ENCODE measurements around the gene OR4D9.
"Not testable (repeated sequence)": the region's sequence is repeated elsewhere in the genome, so short reads cannot be mapped to it uniquely, and the experiment has no call there.

The OR4D9 gene

DNA sequence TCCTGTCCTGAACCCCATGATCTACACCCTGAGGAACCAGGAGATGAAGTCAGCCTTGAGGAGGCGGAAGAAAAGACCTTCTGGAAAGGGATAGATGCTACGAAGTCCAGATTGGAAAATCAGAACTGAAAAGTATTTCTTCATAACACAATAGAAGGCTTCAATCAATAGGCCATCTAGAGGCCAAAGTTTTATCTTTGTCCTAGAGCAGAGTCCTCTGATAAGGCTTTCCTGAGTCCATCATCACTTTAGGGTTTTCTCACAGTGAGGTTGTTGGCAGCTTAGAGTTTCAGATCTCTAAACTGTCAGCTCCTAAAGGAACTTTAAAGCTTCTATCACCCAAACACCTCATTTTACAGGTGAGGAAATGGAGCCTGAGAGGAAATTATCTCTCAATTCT is 21.3 kb downstream of the OR4D9 start:
- no peak for DNase-seq (ENCODE audit: low spot score)
- TF ChIP-seq, protein P1, sequence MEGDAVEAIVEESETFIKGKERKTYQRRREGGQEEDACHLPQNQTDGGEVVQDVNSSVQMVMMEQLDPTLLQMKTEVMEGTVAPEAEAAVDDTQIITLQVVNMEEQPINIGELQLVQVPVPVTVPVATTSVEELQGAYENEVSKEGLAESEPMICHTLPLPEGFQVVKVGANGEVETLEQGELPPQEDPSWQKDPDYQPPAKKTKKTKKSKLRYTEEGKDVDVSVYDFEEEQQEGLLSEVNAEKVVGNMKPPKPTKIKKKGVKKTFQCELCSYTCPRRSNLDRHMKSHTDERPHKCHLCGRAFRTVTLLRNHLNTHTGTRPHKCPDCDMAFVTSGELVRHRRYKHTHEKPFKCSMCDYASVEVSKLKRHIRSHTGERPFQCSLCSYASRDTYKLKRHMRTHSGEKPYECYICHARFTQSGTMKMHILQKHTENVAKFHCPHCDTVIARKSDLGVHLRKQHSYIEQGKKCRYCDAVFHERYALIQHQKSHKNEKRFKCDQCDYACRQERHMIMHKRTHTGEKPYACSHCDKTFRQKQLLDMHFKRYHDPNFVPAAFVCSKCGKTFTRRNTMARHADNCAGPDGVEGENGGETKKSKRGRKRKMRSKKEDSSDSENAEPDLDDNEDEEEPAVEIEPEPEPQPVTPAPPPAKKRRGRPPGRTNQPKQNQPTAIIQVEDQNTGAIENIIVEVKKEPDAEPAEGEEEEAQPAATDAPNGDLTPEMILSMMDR (IDR thresholded peaks at IDR 0.05; ENCODE audit: extremely low read depth, insufficient read depth, missing control alignments), result no peak
- in situ Hi-C loops (cut with MboI; ENCODE audit: low pct_unique_long_range_greater_than_20kb, low sequenced_read_pairs, unreplicated experiment), result loop anchor here (10.0 kb wide), 1 partner anchor 142 kb away; no protein-coding TSS in a partner anchor

DNA sequence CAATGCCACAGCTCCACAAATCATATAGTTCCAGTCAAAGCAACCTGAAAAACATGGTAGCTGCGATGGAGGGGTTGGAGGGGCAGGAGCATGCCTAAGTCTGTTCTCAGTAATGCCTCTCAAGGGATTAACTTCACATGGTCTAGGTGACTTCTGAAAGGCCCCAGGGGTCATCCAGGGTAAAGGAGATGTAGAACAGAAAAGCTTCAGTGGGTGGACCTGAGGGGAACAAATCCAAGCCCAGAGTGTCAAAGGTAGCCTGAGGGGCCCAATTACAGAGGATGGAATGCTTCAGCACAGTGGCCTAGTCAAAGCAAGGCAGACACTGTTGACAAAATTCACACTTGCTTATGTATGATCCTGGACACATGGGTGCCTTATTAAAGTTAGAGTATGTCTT is 23.3 kb downstream of the OR4D9 start:
- TF ChIP-seq, protein P1 (IDR thresholded peaks at IDR 0.05; ENCODE audit: extremely low read depth, insufficient read depth, missing control alignments), result no peak
- in situ Hi-C loops (cut with MboI; ENCODE audit: low pct_unique_long_range_greater_than_20kb, low sequenced_read_pairs, unreplicated experiment), result loop anchor here (10.0 kb wide), 1 partner anchor 140 kb away; no protein-coding TSS in a partner anchor
- no peak for DNase-seq (ENCODE audit: low spot score)

DNA sequence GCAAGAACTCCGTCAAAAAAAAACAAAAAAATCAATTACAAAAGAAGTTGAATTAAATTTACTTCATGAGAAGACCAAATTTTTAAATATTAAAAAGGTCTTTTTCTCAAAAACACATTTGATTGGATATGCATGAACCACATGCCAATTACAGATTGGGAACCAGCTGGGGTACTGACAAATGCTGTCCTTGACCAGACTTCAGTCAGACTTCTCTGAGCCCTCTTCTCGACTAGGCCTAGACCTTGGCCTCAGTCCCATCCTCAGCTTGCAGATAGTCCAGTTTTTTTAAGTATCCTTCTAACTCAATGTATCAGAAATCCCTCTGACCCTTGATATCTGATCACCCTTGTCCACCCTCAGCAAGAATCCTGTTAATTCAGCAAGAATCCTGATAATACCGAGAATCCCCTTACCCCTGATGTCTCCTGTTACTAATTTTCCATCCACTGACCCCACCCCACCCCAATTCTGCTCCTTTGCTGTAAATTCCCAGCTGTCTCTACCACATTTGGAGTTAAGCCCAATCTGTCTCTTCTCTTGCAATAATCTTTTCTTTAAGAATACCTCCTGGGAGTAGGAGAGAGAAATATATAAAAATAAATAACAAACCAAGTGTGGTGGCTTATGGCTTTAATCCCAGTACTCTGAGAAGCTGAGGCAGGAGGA is 30.9 kb downstream of the OR4D9 start:
- TF ChIP-seq, protein P1 (IDR thresholded peaks at IDR 0.05; ENCODE audit: extremely low read depth, insufficient read depth, missing control alignments), result no peak
- in situ Hi-C loops (cut with MboI; ENCODE audit: low pct_unique_long_range_greater_than_20kb, low sequenced_read_pairs, unreplicated experiment), result no loop called here

DNA sequence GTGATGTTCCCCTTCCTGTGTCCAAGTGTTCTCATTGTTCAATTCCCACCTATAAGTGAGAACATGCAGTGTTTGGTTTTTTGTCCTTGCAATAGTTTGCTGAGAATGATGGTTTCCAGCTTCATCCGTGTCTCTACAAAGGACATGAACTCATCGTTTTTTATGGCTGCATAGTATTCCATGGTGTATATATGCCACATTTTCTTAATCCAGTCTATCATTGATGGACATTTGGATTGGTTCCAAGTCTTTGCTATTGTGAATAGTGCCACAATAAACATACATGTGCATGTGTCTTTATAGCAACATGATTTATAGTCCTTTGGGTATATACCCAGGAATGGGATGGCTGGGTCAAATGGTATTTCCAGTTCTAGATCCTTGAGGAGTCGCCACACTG is 32.4 kb downstream of the OR4D9 start:
- in situ Hi-C loops (cut with MboI; ENCODE audit: low pct_unique_long_range_greater_than_20kb, low sequenced_read_pairs, unreplicated experiment), result not testable (repeated sequence)

More for the DNA sequence above, 30.9 kb downstream of the OR4D9 start:
- DNase-seq (ENCODE audit: low spot score), result no peak

DNA sequence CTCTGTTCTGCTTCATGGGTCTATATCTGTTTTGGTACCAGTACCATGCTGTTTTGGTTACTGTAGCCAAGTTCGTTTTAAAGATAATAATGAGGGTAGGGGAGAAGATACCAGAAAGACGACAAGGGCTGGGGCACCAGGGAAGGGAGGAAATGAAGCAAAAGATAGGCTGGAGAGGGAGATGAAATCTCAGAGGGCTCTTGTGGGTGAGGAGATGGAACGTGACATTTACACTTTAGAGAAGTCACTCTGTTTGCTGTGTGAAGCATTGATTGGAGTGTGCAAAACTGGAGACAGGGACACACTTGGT is 33.5 kb downstream of the OR4D9 start:
- TF ChIP-seq, protein P1 (IDR thresholded peaks at IDR 0.05; ENCODE audit: extremely low read depth, insufficient read depth, missing control alignments), result no peak
- no peak for DNase-seq (ENCODE audit: low spot score)
- in situ Hi-C loops (cut with MboI; ENCODE audit: low pct_unique_long_range_greater_than_20kb, low sequenced_read_pairs, unreplicated experiment), result no loop called here

More for the DNA sequence above, 32.4 kb downstream of the OR4D9 start:
- DNase-seq (ENCODE audit: low spot score), result not testable (repeated sequence)

DNA sequence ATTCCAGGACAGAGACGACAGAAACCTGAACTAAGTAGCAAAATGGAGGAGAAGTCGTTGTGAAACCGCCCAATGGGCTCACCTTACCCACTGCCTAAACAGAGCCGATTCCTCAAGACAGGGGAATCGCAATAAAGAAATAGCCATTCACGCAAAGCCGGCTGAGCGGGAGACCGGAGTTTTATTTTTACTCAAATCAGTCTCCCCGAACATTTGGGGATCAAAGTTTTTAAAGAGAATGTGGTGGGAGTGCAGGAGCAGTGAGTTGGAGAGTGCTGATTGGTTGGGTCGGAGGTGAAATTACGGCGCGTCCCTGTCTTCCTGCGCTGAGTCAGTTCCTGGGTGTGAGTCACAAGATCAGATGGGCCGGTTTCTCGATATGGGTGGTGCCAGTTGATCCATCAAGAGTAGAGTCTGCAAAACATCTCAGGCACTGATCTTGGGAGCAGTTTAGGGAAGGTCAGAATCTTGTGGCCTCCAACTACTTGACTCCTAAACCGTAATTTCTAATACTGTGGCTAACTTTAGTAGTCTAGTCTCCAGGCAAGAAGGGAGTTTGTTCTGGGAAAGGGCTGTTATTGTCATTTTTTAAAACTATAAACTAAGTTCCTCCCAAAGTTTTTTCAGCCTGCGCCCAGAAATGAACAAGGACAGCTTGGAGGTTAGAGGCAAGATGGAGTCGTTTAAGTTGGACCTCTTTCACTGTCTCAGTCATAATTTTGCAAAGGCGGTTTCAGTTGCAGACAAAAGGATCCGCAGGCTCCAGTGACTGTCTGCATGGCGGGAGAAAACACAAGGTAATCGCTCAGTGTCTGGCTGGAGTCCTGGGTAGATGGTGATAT is 34.1 kb downstream of the OR4D9 start:
- in situ Hi-C loops (cut with MboI; ENCODE audit: low pct_unique_long_range_greater_than_20kb, low sequenced_read_pairs, unreplicated experiment), result no loop called here
- no peak for DNase-seq (ENCODE audit: low spot score)
- TF ChIP-seq, protein P1 (IDR thresholded peaks at IDR 0.05; ENCODE audit: extremely low read depth, insufficient read depth, missing control alignments), result no peak

DNA sequence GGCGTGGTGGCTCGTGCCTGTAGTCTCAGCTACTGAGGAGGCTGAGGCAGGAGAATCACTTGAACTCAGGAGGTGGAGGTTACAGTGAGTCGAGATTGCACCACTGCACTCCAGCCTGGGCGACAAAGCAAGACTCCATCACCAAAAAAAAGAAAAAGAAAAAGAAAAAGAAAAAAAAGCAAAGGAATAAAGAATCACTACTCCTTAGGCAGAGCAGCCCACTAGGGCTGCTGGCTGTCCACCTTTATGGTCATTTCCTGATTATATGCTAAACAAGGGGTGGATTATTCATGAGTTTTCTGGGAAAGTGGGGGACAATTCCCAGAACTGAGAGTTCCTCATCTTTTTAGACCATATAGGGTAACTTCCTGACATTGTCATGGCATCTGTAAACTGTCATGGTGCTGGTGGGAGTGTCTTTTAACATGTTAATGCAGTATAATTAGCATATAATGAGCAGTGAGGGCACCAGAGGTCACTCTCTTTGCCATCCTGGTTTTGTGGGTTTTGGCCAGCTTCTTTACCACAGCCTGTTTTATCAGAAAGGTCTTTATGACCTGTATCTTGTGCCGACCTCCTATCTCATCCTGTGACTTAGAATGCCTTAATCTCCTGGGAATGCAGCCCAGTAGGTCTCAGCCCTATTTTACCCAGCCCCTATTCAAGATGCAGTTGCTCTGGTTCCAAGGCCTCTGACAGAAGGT is 36.4 kb downstream of the OR4D9 start:
- DNase-seq (ENCODE audit: low spot score); in situ Hi-C loops (cut with MboI; ENCODE audit: low pct_unique_long_range_greater_than_20kb, low sequenced_read_pairs, unreplicated experiment): not testable (repeated sequence)

Data from GM13977 (cell line).